Nephron (organoid): ENCODE results near the gene NCK2.

ENCODE experiments used
- H3K27ac Mint-ChIP-seq, 3 experiments: 2 replicates each; pipeline ENCODE4 v1.8.0; 2020; ENCODE audit warnings: mixed read lengths in 3 of 3, mild to moderate bottlenecking in 2 of 3, moderate library complexity in 1 of 3
- H3K27me3 Mint-ChIP-seq: 2 replicates; pipeline ENCODE4 v1.8.0; 2021; ENCODE audit warnings: low read depth, mild to moderate bottlenecking, moderate library complexity, mixed read lengths
- H3K36me3 Mint-ChIP-seq: 2 replicates; pipeline ENCODE4 v1.8.0; 2020; ENCODE audit warnings: low read depth, mixed read lengths
- H3K4me1 Mint-ChIP-seq: 2 replicates; pipeline ENCODE4 v1.8.0; 2020; ENCODE audit warnings: mixed read lengths
- H3K4me3 Mint-ChIP-seq, 3 experiments: 2 replicates each; pipeline ENCODE4 v1.8.0; 2020; ENCODE audit warnings: mild to moderate bottlenecking in 3 of 3, mixed read lengths in 3 of 3, moderate library complexity in 2 of 3
- H3K9me3 Mint-ChIP-seq: 2 replicates; pipeline ENCODE4 v1.8.0; 2020; ENCODE audit warnings: mixed read lengths
- CTCF ChIP-seq, 3 experiments: fragments of 200-600 bp; sonication (generic); IDR thresholded peaks; one replicate each; pipeline ENCODE4 v1.5.0; 2021; ENCODE audit warnings: antibody characterized with exemption in 3 of 3; ENCODE audit not compliant: unreplicated experiment in 3 of 3

The NCK2 gene

GRCh38 chr2:105907184-105907583 lies 162.5 kb downstream of the NCK2 start:
- Mint-ChIP-seq H3K9me3 (peaks cover 13% of the 10 kb centered on the region), H3K4me1 (peaks cover 53% of the 10 kb centered on the region), H3K4me3 (no peak overlapping the region), H3K27me3 (no peaks in the 10 kb centered on the region), H3K36me3 (peaks cover 4% of the 10 kb centered on the region), H3K27ac (no peak overlapping the region)
- no peak for TF ChIP-seq CTCF (IDR thresholded peaks at IDR 0.05; ENCODE audit: unreplicated experiment in 3 of 3)

- Mint-ChIP-seq H3K36me3 (no peaks in the 10 kb centered on the region), H3K4me3 (no peak overlapping the region), H3K9me3 (peaks cover 7% of the 10 kb centered on the region), H3K27ac (peak overlapping the region; percentile 58 to 69 (median 58)), H3K27me3 (no peaks in the 10 kb centered on the region), H3K4me1 (peaks cover 39% of the 10 kb centered on the region)
- no peak for TF ChIP-seq CTCF (IDR thresholded peaks at IDR 0.05; ENCODE audit: unreplicated experiment in 3 of 3)
Observed at GRCh38 chr2:105909215-105909614, 164.5 kb downstream of the NCK2 start.

GRCh38 chr2:105910497-105911238 lies 166.0 kb downstream of the NCK2 start:
- Mint-ChIP-seq H3K4me1 (peaks cover 39% of the 10 kb centered on the region), H3K27me3 (no peaks in the 10 kb centered on the region), H3K36me3 (no peaks in the 10 kb centered on the region), H3K27ac (peak overlapping the region in 2 of 3 experiments; percentile 1 to 12), H3K9me3 (peaks cover 16% of the 10 kb centered on the region), H3K4me3 (no peak overlapping the region)
- TF ChIP-seq CTCF (IDR thresholded peaks at IDR 0.05; ENCODE audit: unreplicated experiment in 3 of 3): no peak

- H3K27ac Mint-ChIP-seq: peak overlapping the region in 1 of 3 experiments; percentile 1
- no peak for TF ChIP-seq CTCF (IDR thresholded peaks at IDR 0.05; ENCODE audit: unreplicated experiment in 3 of 3)
- H3K4me3 Mint-ChIP-seq: no peak overlapping the region
- no peaks in the 10 kb centered on the region for H3K27me3 Mint-ChIP-seq
- H3K4me1 Mint-ChIP-seq: peaks cover 39% of the 10 kb centered on the region
- no peaks in the 10 kb centered on the region for H3K36me3 Mint-ChIP-seq
- H3K9me3 Mint-ChIP-seq: peaks cover 19% of the 10 kb centered on the region
Observed at GRCh38 chr2:105911425-105911824, 166.7 kb downstream of the NCK2 start.

- Mint-ChIP-seq H3K4me3 (no peak overlapping the region), H3K4me1 (peaks cover 34% of the 10 kb centered on the region), H3K9me3 (peaks cover 17% of the 10 kb centered on the region), H3K36me3 (no peaks in the 10 kb centered on the region), H3K27ac (no peak overlapping the region), H3K27me3 (no peaks in the 10 kb centered on the region)
- no peak for TF ChIP-seq CTCF (IDR thresholded peaks at IDR 0.05; ENCODE audit: unreplicated experiment in 3 of 3)
Observed at GRCh38 chr2:105912081-105912480, 167.4 kb downstream of the NCK2 start.

- no peak for TF ChIP-seq CTCF (IDR thresholded peaks at IDR 0.05; ENCODE audit: unreplicated experiment in 3 of 3)
- Mint-ChIP-seq H3K4me3 (no peak overlapping the region), H3K9me3 (peaks cover 17% of the 10 kb centered on the region), H3K27ac (no peak overlapping the region), H3K4me1 (peaks cover 14% of the 10 kb centered on the region), H3K36me3 (no peaks in the 10 kb centered on the region), H3K27me3 (no peaks in the 10 kb centered on the region)
Observed at GRCh38 chr2:105915005-105915558, 170.4 kb downstream of the NCK2 start.
